ENCODE measurements around the gene SP9. TPM values are rescaled to one million over a fixed set of nuclear protein-coding genes. Genes with fewer than 3 reads are reported as not detected.

Gene SP9
- not detected for polyA plus RNA-seq

- H3K4me1 Mint-ChIP-seq: peaks cover 26 to 49% of the 10 kb centered on the region in 2 donors
- no peak for DNase-seq
Measured at GRCh38 chr2:174334781-174335251, at the start of gene SP9. Gene SP9, plus strand, starts transcription at chr2:174334954. Its CDS starts 139 bp downstream, at chr2:174335093.

GRCh38 chr2:174286172-174286571, 48.6 kb upstream of the SP9 start:
- H3K27ac Mint-ChIP-seq: no peak overlapping the region

More at GRCh38 chr2:174334781-174335251, at the start of gene SP9:
- Mint-ChIP-seq H3K4me3 (peak within 1 kb of the TSS; percentile 56 to 83 (median 69)), H3K9me3 (peaks cover 0 to 13% (median 0%) of the 10 kb centered on the region in 6 donors), H3K27me3 (ENCODE audit: low read depth in 3 of 3) (peaks cover 53 to 80% (median 78%) of the 10 kb centered on the region in 3 donors), H3K36me3 (peaks cover 0 to 3% (median 0%) of the 10 kb centered on the region in 3 donors), H3K27ac (peak within 1 kb of the TSS in 3 of 6 donors; percentile 35 to 67 (median 62))

GRCh38 chr2:174292908-174293307, 41.8 kb upstream of the SP9 start:
- H3K9me3 Mint-ChIP-seq: peaks cover 0 to 16% (median 8%) of the 10 kb centered on the region in 6 donors
- H3K27me3 Mint-ChIP-seq (ENCODE audit: low read depth in 3 of 3): peaks cover 0 to 24% (median 11%) of the 10 kb centered on the region in 3 donors
- no peak overlapping the region for H3K27ac Mint-ChIP-seq

More at GRCh38 chr2:174286172-174286571, 48.6 kb upstream of the SP9 start:
- H3K36me3 Mint-ChIP-seq: no peaks in the 10 kb centered on the region
- peaks cover 0 to 42% (median 15%) of the 10 kb centered on the region in 3 donors for H3K27me3 Mint-ChIP-seq (ENCODE audit: low read depth in 3 of 3)
- no peak overlapping the region for H3K4me3 Mint-ChIP-seq
- peaks cover 0 to 12% (median 4%) of the 10 kb centered on the region in 6 donors for H3K9me3 Mint-ChIP-seq
- no peaks in the 10 kb centered on the region for H3K4me1 Mint-ChIP-seq
- no peak for DNase-seq

GRCh38 chr2:174300114-174300513, 34.6 kb upstream of the SP9 start:
- H3K27ac Mint-ChIP-seq: no peak overlapping the region
- no peaks in the 10 kb centered on the region for H3K9me3 Mint-ChIP-seq
- no peaks in the 10 kb centered on the region for H3K36me3 Mint-ChIP-seq

More at GRCh38 chr2:174292908-174293307, 41.8 kb upstream of the SP9 start:
- DNase-seq: no peak
- Mint-ChIP-seq H3K4me3 (no peak overlapping the region), H3K4me1 (no peaks in the 10 kb centered on the region), H3K36me3 (peaks cover 0 to 4% (median 0%) of the 10 kb centered on the region in 3 donors)

GRCh38 chr2:174312581-174313234, 22.0 kb upstream of the SP9 start:
- Mint-ChIP-seq H3K27ac (no peak overlapping the region), H3K36me3 (no peaks in the 10 kb centered on the region), H3K27me3 (ENCODE audit: low read depth in 3 of 3) (peaks cover 13 to 25% (median 19%) of the 10 kb centered on the region in 3 donors), H3K4me3 (no peak overlapping the region), H3K4me1 (peaks cover 0 to 8% of the 10 kb centered on the region in 2 donors), H3K9me3 (peaks cover 0 to 3% (median 0%) of the 10 kb centered on the region in 6 donors)
- no peak for DNase-seq

More at GRCh38 chr2:174300114-174300513, 34.6 kb upstream of the SP9 start:
- no peak for DNase-seq
- Mint-ChIP-seq H3K27me3 (ENCODE audit: low read depth in 3 of 3) (peaks cover 3 to 12% (median 7%) of the 10 kb centered on the region in 3 donors), H3K4me3 (no peak overlapping the region), H3K4me1 (no peaks in the 10 kb centered on the region)

GRCh38 chr2:174322149-174322548, 12.6 kb upstream of the SP9 start:
- no peak overlapping the region for H3K27ac Mint-ChIP-seq
- DNase-seq: no peak
- H3K27me3 Mint-ChIP-seq (ENCODE audit: low read depth in 3 of 3): peaks cover 18 to 47% (median 20%) of the 10 kb centered on the region in 3 donors
- H3K36me3 Mint-ChIP-seq: peaks cover 0 to 4% (median 0%) of the 10 kb centered on the region in 3 donors
- H3K4me1 Mint-ChIP-seq: peaks cover 12 to 16% of the 10 kb centered on the region in 2 donors
- H3K4me3 Mint-ChIP-seq: no peak overlapping the region
- H3K9me3 Mint-ChIP-seq: peaks cover 0 to 2% (median 0%) of the 10 kb centered on the region in 6 donors

GRCh38 chr2:174322746-174323145, 12.0 kb upstream of the SP9 start:
- no peak overlapping the region for H3K27ac Mint-ChIP-seq
- DNase-seq: no peak
- peaks cover 0 to 4% (median 0%) of the 10 kb centered on the region in 3 donors for H3K36me3 Mint-ChIP-seq
- H3K4me3 Mint-ChIP-seq: no peak overlapping the region
- peaks cover 0 to 2% (median 0%) of the 10 kb centered on the region in 6 donors for H3K9me3 Mint-ChIP-seq
- H3K4me1 Mint-ChIP-seq: peaks cover 18 to 22% of the 10 kb centered on the region in 2 donors
- peaks cover 24 to 53% (median 26%) of the 10 kb centered on the region in 3 donors for H3K27me3 Mint-ChIP-seq (ENCODE audit: low read depth in 3 of 3)

- DNase-seq: no peak
- Mint-ChIP-seq H3K9me3 (peaks cover 0 to 2% (median 0%) of the 10 kb centered on the region in 6 donors), H3K4me1 (peaks cover 25 to 35% of the 10 kb centered on the region in 2 donors), H3K27ac (no peak overlapping the region), H3K27me3 (ENCODE audit: low read depth in 3 of 3) (peaks cover 36 to 59% (median 42%) of the 10 kb centered on the region in 3 donors), H3K36me3 (peaks cover 0 to 4% (median 0%) of the 10 kb centered on the region in 3 donors), H3K4me3 (no peak overlapping the region)
Measured at GRCh38 chr2:174324530-174324929, 10.2 kb upstream of the SP9 start.

GRCh38 chr2:174325373-174326160, 9.2 kb upstream of the SP9 start:
- H3K27ac Mint-ChIP-seq: no peak overlapping the region
- peaks cover 25 to 35% of the 10 kb centered on the region in 2 donors for H3K4me1 Mint-ChIP-seq
- H3K27me3 Mint-ChIP-seq (ENCODE audit: low read depth in 3 of 3): peaks cover 36 to 66% (median 46%) of the 10 kb centered on the region in 3 donors
- peak overlapping the region; percentile 64 to 90 (median 75) for H3K4me3 Mint-ChIP-seq
- H3K36me3 Mint-ChIP-seq: peaks cover 0 to 4% (median 0%) of the 10 kb centered on the region in 3 donors
- H3K9me3 Mint-ChIP-seq: peaks cover 0 to 2% (median 0%) of the 10 kb centered on the region in 6 donors
- no peak for DNase-seq

- H3K36me3 Mint-ChIP-seq: peaks cover 0 to 4% (median 0%) of the 10 kb centered on the region in 3 donors
- H3K27ac Mint-ChIP-seq: no peak overlapping the region
- H3K9me3 Mint-ChIP-seq: peaks cover 0 to 2% (median 0%) of the 10 kb centered on the region in 6 donors
- H3K4me1 Mint-ChIP-seq: peaks cover 25 to 35% of the 10 kb centered on the region in 2 donors
- no peak for DNase-seq
- peaks cover 41 to 71% (median 49%) of the 10 kb centered on the region in 3 donors for H3K27me3 Mint-ChIP-seq (ENCODE audit: low read depth in 3 of 3)
- H3K4me3 Mint-ChIP-seq: peak overlapping the region; percentile 64 to 90 (median 78)
Measured at GRCh38 chr2:174326161-174327020, 8.4 kb upstream of the SP9 start.

GRCh38 chr2:174327021-174327840, 7.5 kb upstream of the SP9 start:
- Mint-ChIP-seq H3K4me1 (peaks cover 25 to 35% of the 10 kb centered on the region in 2 donors), H3K9me3 (peaks cover 0 to 2% (median 0%) of the 10 kb centered on the region in 6 donors), H3K27me3 (ENCODE audit: low read depth in 3 of 3) (peaks cover 46 to 80% (median 56%) of the 10 kb centered on the region in 3 donors), H3K27ac (no peak overlapping the region), H3K4me3 (peak overlapping the region; percentile 64 to 90 (median 75)), H3K36me3 (peaks cover 0 to 4% (median 0%) of the 10 kb centered on the region in 3 donors)
- no peak for DNase-seq

GRCh38 chr2:174327841-174328113, 7.0 kb upstream of the SP9 start:
- peaks cover 0 to 4% (median 0%) of the 10 kb centered on the region in 3 donors for H3K36me3 Mint-ChIP-seq
- H3K4me3 Mint-ChIP-seq: peak overlapping the region in 3 of 5 donors; percentile 10 to 90 (median 75)
- no peak overlapping the region for H3K27ac Mint-ChIP-seq
- peaks cover 50 to 81% (median 62%) of the 10 kb centered on the region in 3 donors for H3K27me3 Mint-ChIP-seq (ENCODE audit: low read depth in 3 of 3)
- DNase-seq: no peak
- peaks cover 28 to 39% of the 10 kb centered on the region in 2 donors for H3K4me1 Mint-ChIP-seq
- peaks cover 0 to 5% (median 0%) of the 10 kb centered on the region in 6 donors for H3K9me3 Mint-ChIP-seq
